ENCODE measurements around the gene TTC8.

DNA sequence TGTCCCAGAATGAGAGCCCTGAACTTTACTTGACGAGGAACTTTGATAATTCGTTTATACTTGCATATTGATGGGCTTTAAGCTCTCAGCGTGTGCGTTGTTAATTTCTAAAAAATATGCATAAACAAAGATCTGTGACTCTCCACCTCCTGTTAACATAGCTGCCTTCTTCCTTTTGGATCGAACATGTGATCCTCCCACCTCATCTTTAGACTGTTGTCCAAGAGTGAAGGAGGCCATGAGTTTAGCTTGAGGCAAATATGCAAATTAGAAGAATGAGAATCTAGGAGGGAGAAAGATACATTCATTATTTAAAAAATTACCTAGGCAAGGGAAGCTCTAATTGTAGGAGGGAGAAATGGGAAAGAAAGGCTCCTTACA, 617 bp downstream of the TTC8 start:
- TF ChIP-seq GATA3 (IDR thresholded peaks at IDR 0.05; ENCODE audit: low read depth, low read length) (no peak), GATA2 (IDR thresholded peaks at IDR 0.05; ENCODE audit: low read depth, low read length) (no peak)
